GM21576 (cell line): ENCODE measurements around the gene KCNC1.

Experiments used
- ATAC-seq: cut with Tn5 transposase; IDR thresholded peaks from one replicate; pipeline ENCODE4 v1.9.1; 2021; ENCODE audit warnings: mild to moderate bottlenecking, moderate library complexity; ENCODE audit not compliant: unreplicated experiment

KCNC1 gene

GRCh38 chr11:17736930-17737817 is 2.6 kb downstream of the KCNC1 start:
- no peak for ATAC-seq

GRCh38 chr11:17738151-17738973 is 3.8 kb downstream of the KCNC1 start:
- no peak for ATAC-seq

DNA sequence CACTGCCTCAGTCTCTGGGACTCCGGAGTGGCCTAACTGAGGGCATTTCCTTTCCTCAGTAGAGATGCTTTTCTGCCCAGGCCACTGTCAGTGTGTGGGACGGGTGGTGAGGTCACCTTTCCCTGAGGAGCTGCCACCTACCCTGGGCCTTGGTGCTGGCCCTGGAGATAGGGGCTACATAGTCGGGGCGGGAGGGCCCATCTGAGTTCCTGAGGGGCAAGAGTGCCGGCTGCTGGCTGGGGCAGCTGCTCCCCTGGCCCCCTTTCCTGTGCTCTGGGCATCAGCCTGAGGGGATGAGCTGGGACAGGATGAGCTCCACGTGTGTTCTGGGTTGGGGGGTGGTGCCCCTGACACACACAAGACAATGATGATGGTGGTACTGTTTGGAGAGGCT is 5.4 kb downstream of the KCNC1 start:
- no peak for ATAC-seq

DNA sequence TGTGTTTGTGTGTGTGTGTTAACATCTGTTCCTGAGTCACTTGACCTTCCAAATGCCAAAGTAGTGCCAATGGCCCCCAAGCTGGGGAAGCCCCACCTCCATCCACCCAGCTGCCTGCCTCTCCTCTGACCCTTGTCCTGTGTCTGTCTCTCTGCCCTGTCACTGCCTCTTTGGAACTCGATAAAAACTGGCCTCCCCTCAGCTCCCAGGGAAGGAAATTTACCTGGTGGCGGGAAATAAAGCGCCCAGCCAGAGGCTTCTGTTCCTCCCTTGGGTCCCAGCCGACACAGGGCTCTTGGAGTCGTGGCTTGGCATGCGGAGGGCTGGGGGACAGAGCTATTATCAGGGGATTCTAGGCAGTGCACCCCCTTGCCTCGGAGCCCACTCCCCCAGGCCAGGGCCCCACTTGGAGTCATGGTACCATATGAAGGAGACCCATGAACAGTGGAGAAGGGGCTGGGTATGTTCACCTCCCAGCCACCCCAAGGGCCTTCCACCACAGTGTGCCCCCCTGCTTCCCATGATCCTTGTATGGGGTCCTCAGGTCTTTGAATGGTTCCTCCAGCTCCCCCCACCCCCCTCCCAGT is 6.2 kb downstream of the KCNC1 start:
- no peak for ATAC-seq

- no peak for ATAC-seq
Measured at GRCh38 chr11:17741487-17741886, 6.9 kb downstream of the KCNC1 start.

GRCh38 chr11:17742019-17742418 is 7.4 kb downstream of the KCNC1 start:
- no peak for ATAC-seq

DNA sequence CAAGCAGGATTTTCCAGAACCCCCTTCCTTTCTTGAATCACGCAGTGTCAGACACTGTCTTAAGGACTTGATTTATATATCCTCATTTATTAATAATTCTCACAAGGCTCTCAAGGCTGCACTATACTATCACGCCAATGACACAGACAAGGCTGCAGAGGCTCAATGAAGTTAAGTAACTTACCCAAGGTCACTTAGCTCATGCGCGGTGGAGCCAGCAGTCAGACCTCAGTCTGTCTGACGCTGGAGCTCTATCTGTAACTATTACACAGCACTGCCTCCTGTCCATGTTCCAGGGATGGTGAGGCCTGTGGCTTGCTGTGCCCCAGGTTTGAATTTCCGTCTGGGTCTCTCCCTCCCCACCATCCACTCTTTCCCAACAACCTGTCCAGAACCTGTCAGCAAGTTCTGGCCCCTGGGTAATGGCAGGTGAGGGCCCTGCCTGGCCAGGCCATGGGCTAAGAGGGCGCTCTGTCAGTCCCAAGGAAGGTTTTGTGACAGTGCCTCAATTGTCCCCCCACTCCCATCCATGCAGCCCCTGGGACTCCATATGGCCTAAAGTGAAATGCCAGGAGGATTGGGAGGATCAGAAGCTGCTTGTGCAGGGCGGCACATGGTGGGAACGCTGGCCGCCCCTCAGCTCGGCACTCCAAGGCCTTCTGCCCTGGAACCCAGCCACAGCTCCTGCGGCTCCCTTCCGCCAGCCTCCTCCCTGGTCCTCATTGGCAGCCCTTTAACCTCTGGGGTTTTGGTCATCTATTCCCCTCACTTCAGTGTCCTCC is 8.6 kb downstream of the KCNC1 start:
- ATAC-seq, result no peak

GRCh38 chr11:17743808-17744119 is 9.2 kb downstream of the KCNC1 start:
- ATAC-seq, result no peak

GRCh38 chr11:17744151-17744940 is 9.8 kb downstream of the KCNC1 start:
- no peak for ATAC-seq

DNA sequence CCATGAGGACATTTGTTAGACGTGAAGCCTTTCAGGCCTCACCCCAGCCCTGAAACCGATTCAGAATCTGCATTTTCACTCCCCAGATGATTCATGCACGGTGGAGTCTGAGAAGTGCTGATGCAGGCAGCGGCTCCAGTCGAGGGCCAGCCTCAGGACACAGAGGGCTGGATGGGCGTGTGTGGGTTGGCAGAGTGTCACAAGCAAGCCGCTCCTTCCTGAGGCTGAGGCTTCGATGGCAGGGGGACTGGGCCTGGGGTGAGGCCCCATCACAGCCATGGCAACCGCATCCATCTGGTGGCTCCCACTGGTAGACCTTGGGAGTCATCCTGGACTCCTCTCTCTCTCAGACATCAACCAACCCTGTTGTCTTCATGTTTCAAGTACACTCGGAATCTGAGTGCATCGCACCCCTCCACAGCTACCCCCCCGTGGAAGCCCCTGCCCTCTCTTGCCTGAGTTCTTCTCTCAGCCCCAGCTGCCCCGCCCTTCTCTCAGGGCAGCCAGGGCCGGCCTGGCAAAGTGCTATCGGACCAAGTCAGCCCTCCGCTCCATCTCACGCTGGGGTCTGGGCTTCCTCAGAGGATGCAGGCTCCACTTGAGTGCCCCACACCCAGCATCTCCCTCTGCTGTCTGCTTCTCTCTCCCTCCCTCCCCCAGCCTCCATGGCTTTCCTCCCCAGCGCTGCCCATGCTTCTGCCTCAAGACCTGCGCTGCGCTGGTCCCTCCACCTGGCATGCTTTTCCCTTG is 10.6 kb downstream of the KCNC1 start:
- ATAC-seq, result no peak

- ATAC-seq, result no peak
Measured at GRCh38 chr11:17746096-17746495, 11.5 kb downstream of the KCNC1 start.

GRCh38 chr11:17747131-17747955 is 12.8 kb downstream of the KCNC1 start:
- no peak for ATAC-seq

DNA sequence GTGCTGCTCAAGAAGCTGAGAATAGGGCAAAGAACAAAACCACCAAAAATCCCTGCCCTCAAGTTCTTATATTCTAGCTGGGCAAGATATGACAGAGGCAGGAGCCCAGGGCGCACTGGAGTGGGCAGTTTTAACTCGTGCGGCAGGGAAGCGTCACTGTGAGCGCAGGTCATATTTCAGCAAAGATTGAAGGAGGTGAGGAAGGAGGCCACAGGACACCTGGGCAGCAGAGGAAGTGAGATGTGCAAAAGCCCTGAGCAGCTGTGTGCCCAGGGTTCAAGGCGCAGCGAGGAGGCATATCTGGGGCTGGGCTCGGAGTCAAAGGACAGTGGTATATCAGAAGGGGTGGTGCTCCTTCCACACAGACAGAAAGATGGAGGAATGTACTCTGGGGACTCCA is 13.5 kb downstream of the KCNC1 start:
- ATAC-seq, result no peak

DNA sequence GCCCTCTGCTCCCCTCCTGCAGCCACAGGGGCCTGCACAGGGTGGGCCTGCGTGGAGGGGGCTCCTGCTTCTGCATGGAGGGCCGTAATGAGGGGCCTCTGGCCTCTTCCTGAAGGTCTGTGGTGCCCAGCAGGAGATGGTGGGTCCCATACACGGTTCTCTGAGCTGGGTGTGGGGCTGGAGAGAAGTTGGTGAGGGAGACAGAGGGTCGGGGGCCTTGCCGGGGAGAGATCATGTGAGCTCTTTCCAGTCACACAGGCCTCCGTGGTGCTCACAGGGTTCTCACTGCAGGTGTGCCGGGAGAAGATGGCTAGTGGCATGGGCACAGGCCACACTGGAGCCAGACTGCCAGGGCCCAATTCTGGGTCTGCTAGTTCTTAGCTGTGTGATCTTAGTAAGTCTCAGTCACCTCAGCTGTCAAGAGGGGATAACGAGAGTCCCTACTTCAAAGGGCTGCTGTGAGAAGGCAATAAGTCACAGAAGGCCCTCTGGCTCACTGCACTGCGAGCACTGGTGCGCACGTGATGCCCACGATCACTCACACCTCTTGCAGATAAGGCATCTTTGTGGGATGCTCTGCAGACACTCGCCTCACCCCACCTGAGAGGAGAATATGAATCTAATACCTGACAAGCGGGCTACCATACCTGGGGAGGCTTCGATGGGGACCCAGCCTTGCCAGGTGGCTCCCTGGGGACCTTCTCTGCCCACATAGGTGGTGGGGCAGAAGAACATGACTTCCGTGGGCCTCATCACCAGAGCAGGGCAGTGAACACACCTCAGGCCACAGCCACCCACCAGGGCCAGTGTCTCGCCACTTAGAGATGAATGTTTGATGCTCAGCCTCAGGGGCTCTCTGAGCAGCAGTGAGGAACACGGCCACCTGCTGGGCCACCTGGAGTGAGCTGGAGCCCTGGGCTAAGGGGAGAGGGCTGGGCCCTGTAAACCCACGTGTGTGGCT is 14.5 kb downstream of the KCNC1 start:
- ATAC-seq, result no peak

- no peak for ATAC-seq
Measured at GRCh38 chr11:17750013-17750800, 15.6 kb downstream of the KCNC1 start.

GRCh38 chr11:17750801-17751165 is 16.2 kb downstream of the KCNC1 start:
- ATAC-seq, result no peak

- no peak for ATAC-seq
Measured at GRCh38 chr11:17751558-17751957, 17.0 kb downstream of the KCNC1 start.
